CD4-positive, alpha-beta T cell treated with Interleukin-6 at 100 ng/mL for 8 hours (primary cell): ENCODE data around the gene PPP2R3B.

Experiments used
- DNase-seq: peaks from one replicate; pipeline ENCODE4 v3.0.0-alpha.2; 2020; ENCODE audit warnings: mixed read lengths, low spot score

Gene PPP2R3B

GRCh38 chrX:298993-299392 is 87.7 kb downstream of the PPP2R3B start:
- no peak for DNase-seq

DNA sequence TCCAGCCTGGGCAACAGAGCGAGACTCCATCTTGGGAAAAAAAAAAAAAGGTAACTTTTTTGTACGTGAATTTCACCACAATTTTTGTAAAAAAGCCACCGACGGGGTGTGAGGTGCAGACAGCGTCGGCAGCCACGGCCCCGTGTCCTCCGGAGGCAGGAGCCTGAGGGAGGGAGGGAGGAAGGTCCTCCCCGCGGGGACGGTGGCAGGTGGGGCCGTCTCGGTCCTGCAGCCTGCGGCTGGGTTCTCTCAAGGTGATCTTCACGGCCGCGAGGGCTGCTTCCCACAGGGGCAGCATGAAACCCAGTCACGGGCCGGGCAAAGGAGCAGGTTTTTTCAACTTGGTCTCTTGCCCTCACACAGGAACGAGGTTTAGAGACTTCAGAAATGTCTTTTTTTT is 91.6 kb downstream of the PPP2R3B start:
- DNase-seq, result no peak

- no peak for DNase-seq
Measured at GRCh38 chrX:292900-293897, 93.5 kb downstream of the PPP2R3B start.

DNA sequence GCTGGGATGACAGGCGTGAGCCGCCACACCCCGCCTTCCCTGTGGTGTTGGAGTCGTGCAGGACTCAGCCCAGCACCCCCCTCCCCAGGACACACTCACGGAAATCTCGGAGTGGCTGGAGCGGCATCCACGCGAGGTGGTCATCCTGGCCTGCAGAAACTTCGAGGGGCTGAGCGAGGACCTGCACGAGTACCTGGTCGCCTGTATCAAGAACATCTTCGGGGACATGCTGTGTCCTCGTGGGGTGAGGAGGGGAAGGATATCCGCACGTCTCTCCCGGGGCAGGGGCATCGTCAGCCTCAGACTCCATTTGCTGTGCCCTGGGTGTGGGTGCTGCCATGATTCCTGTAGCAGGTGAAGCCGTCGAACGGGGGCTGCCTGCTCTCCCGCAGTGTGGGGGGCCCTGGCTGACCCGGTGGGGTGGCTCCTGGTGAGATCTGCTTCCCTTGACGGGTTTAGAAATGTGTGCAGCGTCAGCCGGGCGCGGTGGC is 95.3 kb downstream of the PPP2R3B start:
- DNase-seq, result no peak

GRCh38 chrX:290476-291166 is 96.1 kb downstream of the PPP2R3B start:
- no peak for DNase-seq

GRCh38 chrX:288561-288991 is 98.1 kb downstream of the PPP2R3B start:
- no peak for DNase-seq

DNA sequence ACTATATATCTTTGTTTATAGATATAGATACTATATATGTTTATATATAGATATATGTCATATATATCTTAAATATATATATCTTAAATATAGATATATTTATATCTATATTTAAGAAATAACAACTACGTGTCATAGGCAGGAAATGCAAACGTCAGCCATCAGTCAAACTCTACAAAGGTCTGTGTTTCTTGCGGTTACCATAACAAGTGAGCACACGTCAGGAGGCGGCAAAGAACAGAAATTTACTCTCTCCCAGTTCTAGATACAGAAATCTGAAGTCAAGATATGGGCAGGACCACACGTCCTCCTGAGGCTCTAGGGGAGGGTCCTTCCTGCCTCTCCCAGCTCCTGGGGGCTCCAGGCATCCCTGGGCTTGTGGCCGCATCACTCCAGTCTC is 99.0 kb downstream of the PPP2R3B start:
- DNase-seq, result no peak

- DNase-seq, result no peak
Measured at GRCh38 chrX:285076-285677, 101.5 kb downstream of the PPP2R3B start.
